IMR-90 (cell line): Measurements from ENCODE around the gene PRELP. TPM values are rescaled to one million over a fixed set of nuclear protein-coding genes. Genes with fewer than 3 reads are reported as not detected.

Experiments
- ATAC-seq: fragments of 200-7000 bp; cut with Tn5 transposase; 2 replicates; pipeline ENCODE4 v1.9.1; 2020; ENCODE audit warnings: low read depth, mild to moderate bottlenecking, moderate library complexity
- BruUV-seq: library from RNA; stranded (reverse); fragments of 400-500 nt; replicated peaks from 2 replicates; lab custom pipeline; 2021; lab: Mats Ljungman, UMichigan
- CTCF ChIA-PET: fragments of 300-600 bp; formaldehyde crosslinking; extraction: SDS; loops from one replicate; lab custom pipeline; 2021; ENCODE audit warnings: antibody characterized with exemption; lab: Yijun Ruan, JAX
- POLR2A ChIA-PET: fragments of 300-600 bp; sonication (Branson Sonifier 250); formaldehyde crosslinking; loops from one replicate; lab custom pipeline; 2022; ENCODE audit warnings: antibody characterized with exemption; ENCODE audit not compliant: unreplicated experiment; lab: Charles Lee
- DNase-seq: peaks from one replicate; pipeline ENCODE4 v3.0.0; 2013
- H2AFZ ChIP-seq: replicated peaks from 2 replicates; pipeline ENCODE3; 2013; ENCODE audit warnings: low read length, mild to moderate bottlenecking; ENCODE audit not compliant: poor library complexity
- H2AK5ac ChIP-seq: 2 replicates; pipeline ENCODE4 v1.6.1; 2013; ENCODE audit warnings: low read depth, low read length, inconsistent platforms
- H2AK9ac ChIP-seq: replicated peaks from 2 replicates; pipeline ENCODE3; 2013; ENCODE audit warnings: mild to moderate bottlenecking, low read depth, low read length, moderate library complexity; ENCODE audit not compliant: poor library complexity
- H2BK120ac ChIP-seq: 2 replicates; pipeline ENCODE4 v1.6.1; 2013; ENCODE audit warnings: low read depth, low read length, inconsistent platforms
- H2BK15ac ChIP-seq: 3 replicates; pipeline ENCODE4 v1.6.1; 2013; ENCODE audit warnings: low read depth, low read length, inconsistent platforms
- H2BK20ac ChIP-seq: 2 replicates; pipeline ENCODE4 v1.6.1; 2013; ENCODE audit warnings: low read depth, mild to moderate bottlenecking, inconsistent platforms, low read length, moderate library complexity
- H2BK5ac ChIP-seq: 2 replicates; pipeline ENCODE4 v1.6.1; 2013; ENCODE audit warnings: mild to moderate bottlenecking, low read depth, low read length, inconsistent platforms; ENCODE audit not compliant: poor library complexity, severe bottlenecking
- H3K14ac ChIP-seq: replicated peaks from 2 replicates; pipeline ENCODE4 v1.6.1; 2013; ENCODE audit warnings: low read depth, low read length, inconsistent platforms
- H3K18ac ChIP-seq: 2 replicates; pipeline ENCODE4 v1.6.1; 2013; ENCODE audit warnings: low read depth, low read length, control low read depth
- H3K23ac ChIP-seq: 2 replicates; pipeline ENCODE4 v1.6.1; 2013; ENCODE audit warnings: low read depth, low read length, inconsistent platforms
- H3K27ac ChIP-seq: 2 replicates; pipeline ENCODE4 v1.5.1; 2013; ENCODE audit warnings: mild to moderate bottlenecking, control low read depth, low read length; ENCODE audit not compliant: insufficient read depth
- H3K27me3 ChIP-seq: 2 replicates; pipeline ENCODE4 v1.6.1; 2013; ENCODE audit warnings: low read length; ENCODE audit not compliant: control insufficient read depth, insufficient read depth
- H3K36me3 ChIP-seq: 2 replicates; pipeline ENCODE4 v1.6.1; 2013; ENCODE audit warnings: low read length, mixed read lengths; ENCODE audit not compliant: control insufficient read depth, insufficient read depth
- H3K4ac ChIP-seq: 2 replicates; pipeline ENCODE4 v1.6.1; 2013; ENCODE audit warnings: low read depth, low read length, inconsistent platforms
- H3K4me1 ChIP-seq: 2 replicates; pipeline ENCODE4 v1.6.1; 2013; ENCODE audit warnings: low read length, mixed read lengths; ENCODE audit not compliant: control insufficient read depth, insufficient read depth
- H3K4me2 ChIP-seq: 2 replicates; pipeline ENCODE4 v1.6.1; 2013; ENCODE audit warnings: low read depth, mild to moderate bottlenecking, control low read depth, low read length, moderate library complexity
- H3K4me3 ChIP-seq: 2 replicates; pipeline ENCODE4 v1.5.1; 2013; ENCODE audit warnings: low read depth, mild to moderate bottlenecking, control low read depth, low read length, moderate library complexity; ENCODE audit not compliant: insufficient read depth
- H3K56ac ChIP-seq: 2 replicates; pipeline ENCODE4 v1.6.1; 2013; ENCODE audit warnings: low read length, inconsistent platforms; ENCODE audit not compliant: insufficient read depth; ENCODE audit errors: extremely low read depth
- H3K79me1 ChIP-seq, 2 experiments: 2 replicates each; pipeline ENCODE4 v1.6.1; 2013; ENCODE audit warnings: low read length in 2 of 2, inconsistent platforms in 1 of 2, low read depth in 1 of 2
- H3K9ac ChIP-seq: 2 replicates; pipeline ENCODE4 v1.6.1; 2013; ENCODE audit warnings: low read depth, low read length, control low read depth
- H3K9me1 ChIP-seq: 2 replicates; pipeline ENCODE4 v1.6.1; 2013; ENCODE audit warnings: low read length, inconsistent platforms; ENCODE audit not compliant: insufficient read depth
- H3K9me3 ChIP-seq: 2 replicates; pipeline ENCODE4 v1.6.1; 2013; ENCODE audit warnings: low read length; ENCODE audit not compliant: control insufficient read depth, insufficient read depth
- H4K20me1 ChIP-seq: 2 replicates; pipeline ENCODE4 v1.6.1; 2013; ENCODE audit warnings: low read length, inconsistent platforms; ENCODE audit not compliant: insufficient read depth
- H4K5ac ChIP-seq: 2 replicates; pipeline ENCODE4 v1.6.1; 2013; ENCODE audit warnings: mild to moderate bottlenecking, low read depth, low read length, control low read depth
- H4K8ac ChIP-seq, 2 experiments: 2 replicates each; pipeline ENCODE4 v1.6.1; 2013; ENCODE audit warnings: low read depth in 2 of 2, low read length in 2 of 2, control low read depth in 1 of 2, inconsistent platforms in 1 of 2
- H4K91ac ChIP-seq: 2 replicates; pipeline ENCODE4 v1.6.1; 2013; ENCODE audit warnings: low read depth, low read length, inconsistent platforms; ENCODE audit not compliant: insufficient read depth
- CHD1 ChIP-seq: IDR thresholded peaks from 2 replicates; pipeline ENCODE4 v1.6.1; 2012; ENCODE audit warnings: low read depth, low read length, improper control_type of control experiment
- FOS ChIP-seq: fragments of 150-350 bp; IDR thresholded peaks from 2 replicates; pipeline ENCODE4 v1.6.1; 2016; ENCODE audit warnings: low read depth, low read length
- NFE2L2 ChIP-seq: fragments of 150-350 bp; IDR thresholded peaks from 2 replicates; pipeline ENCODE4 v1.6.1; 2016; ENCODE audit warnings: low read depth, mild to moderate bottlenecking, low read length
- POLR2A ChIP-seq: IDR thresholded peaks from 2 replicates; pipeline ENCODE4 v1.6.1; 2012; ENCODE audit warnings: mild to moderate bottlenecking, low read depth, low read length
- RAD21 ChIP-seq: IDR thresholded peaks from 2 replicates; pipeline ENCODE4 v1.6.1; 2012; ENCODE audit warnings: low read length, improper control_type of control experiment
- RFX5 ChIP-seq: IDR thresholded peaks from 2 replicates; pipeline ENCODE4 v1.8.0; 2012; ENCODE audit warnings: low read depth, mild to moderate bottlenecking, low read length, moderate library complexity
- WGBS, 2 experiments: methylation state at CpG; one replicate each; pipeline versions ENCODE4 v1.1.5 to v1.1.7; 2013; ENCODE audit warnings: missing lambda C conversion rate in 2 of 2; ENCODE audit not compliant: insufficient read length in 1 of 2; ENCODE audit errors: extremely low coverage in 2 of 2; 5-methylcytosine and 5-hydroxymethylcytosine counted together
- dilution Hi-C: fragments of 300-500 bp; cut with HindIII; formaldehyde crosslinking; loops from one replicate; pipeline ENCODE4 v1.14.3; 2018; ENCODE audit warnings: low sequenced_read_pairs; ENCODE audit not compliant: unreplicated experiment
- in situ Hi-C: fragments of 300-500 bp; cut with MboI; formaldehyde crosslinking; loops from 3 replicates; pipeline ENCODE4 v1.14.3; 2019; ENCODE audit warnings: low sequenced_read_pairs, inconsistent platforms, mixed read lengths
- intact Hi-C: fragments of 100-400 bp; cut with micrococcal nuclease; formaldehyde crosslinking; loops from 2 replicates; pipeline ENCODE4 v1.10.0; 2022
- polyA plus RNA-seq, 3 experiments: library from polyadenylated mRNA; depleted of rRNA; stranded (reverse); fragments of >200 nt; gene quantifications; 2 replicates each; pipeline ENCODE4 v1.2.3, GENCODE V29; 2012; ENCODE audit warnings: low replicate concordance in 1 of 3
- total RNA-seq: library from RNA; depleted of rRNA; stranded (reverse); fragments of >200 nt; gene quantifications from 2 replicates; pipeline ENCODE4 v1.2.3, GENCODE V29; 2012
- TF ChIP-seq, protein P1 (sequence below): fragments of 150-350 bp; IDR thresholded peaks from 2 replicates; pipeline ENCODE4 v1.6.1; 2017; ENCODE audit warnings: mild to moderate bottlenecking, antibody characterized with exemption, low read length, low read depth

The PRELP gene
- total and polyA plus RNA-seq, 2 of the 4 experiments (the other 2 are of a cell fraction): 0.56 TPM; not detected in 1

DNA sequence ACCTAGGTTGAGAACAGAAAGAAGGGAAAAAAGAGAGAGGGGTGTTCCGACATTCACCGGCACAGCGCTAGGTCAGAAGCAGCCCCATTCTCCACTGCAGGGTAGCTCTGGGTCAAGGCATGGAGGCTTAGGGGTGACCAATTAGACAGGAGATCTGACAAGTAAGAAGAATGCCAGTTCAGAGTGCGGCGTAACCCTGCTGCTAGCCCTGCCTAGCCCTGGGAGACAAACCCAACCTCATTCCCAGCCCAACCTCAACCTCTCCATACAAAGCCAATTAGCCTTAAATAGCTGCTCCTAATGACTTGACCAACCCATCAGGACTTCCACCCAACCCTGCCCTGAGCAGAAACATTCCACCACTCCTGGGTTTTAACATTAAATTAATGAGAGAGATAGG, 3.4 kb downstream of the PRELP start (continued):
- TF ChIP-seq CHD1 (no peak), RFX5 (no peak), FOS (no peak), RAD21 (no peak), POLR2A (no peak)
- TF ChIP-seq, protein P1, sequence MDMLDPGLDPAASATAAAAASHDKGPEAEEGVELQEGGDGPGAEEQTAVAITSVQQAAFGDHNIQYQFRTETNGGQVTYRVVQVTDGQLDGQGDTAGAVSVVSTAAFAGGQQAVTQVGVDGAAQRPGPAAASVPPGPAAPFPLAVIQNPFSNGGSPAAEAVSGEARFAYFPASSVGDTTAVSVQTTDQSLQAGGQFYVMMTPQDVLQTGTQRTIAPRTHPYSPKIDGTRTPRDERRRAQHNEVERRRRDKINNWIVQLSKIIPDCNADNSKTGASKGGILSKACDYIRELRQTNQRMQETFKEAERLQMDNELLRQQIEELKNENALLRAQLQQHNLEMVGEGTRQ: no peak

DNA sequence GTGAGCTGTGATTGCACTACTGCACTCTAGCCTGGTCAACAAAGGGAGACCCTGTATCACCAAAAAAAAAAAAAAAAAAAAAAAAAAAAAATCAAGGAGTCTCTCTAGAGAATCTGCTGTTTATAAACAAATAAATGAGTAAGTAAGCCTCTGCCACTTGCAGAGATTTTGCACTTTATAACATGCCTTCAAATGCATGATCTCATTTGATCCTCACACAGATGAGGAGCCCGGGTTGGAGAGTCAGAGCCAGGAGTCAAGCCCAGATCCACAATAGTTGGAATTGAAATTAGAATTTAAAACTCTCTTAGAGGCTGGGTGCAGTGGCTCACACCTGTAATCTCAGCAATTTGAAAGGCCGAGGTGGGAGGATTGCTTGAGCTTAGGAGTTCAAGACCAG, 4.0 kb downstream of the PRELP start:
- Histone ChIP-seq H3K27ac (no peak overlapping the region; the same call in 1 of the 2 replicates), H2BK120ac (peak overlapping the region; percentile 36; the same call in 1 of the 2 replicates), H2BK20ac (0 out of 2 replicates have a peak overlapping the region, but pooled peaks have one; percentile 30), H4K8ac (peak overlapping the region in 1 of 2 experiments; percentile 73; a peak in 2 of 4 replicates), H3K18ac (peak overlapping the region; percentile 11; the same call in 1 of the 2 replicates), H2AK5ac (peak overlapping the region; percentile 94), H4K20me1 (no peaks in the 10 kb centered on the region), H3K4me1 (peaks cover 25% of the 10 kb centered on the region), H3K9me1 (peaks cover 12% of the 10 kb centered on the region), H4K5ac (no peak overlapping the region), H3K4ac (peak overlapping the region; percentile 85; the same call in 1 of the 2 replicates), H3K14ac (peak overlapping the region; percentile 20; the same call in 1 of the 2 replicates), H3K23ac (no peak overlapping the region), H4K91ac (no peak overlapping the region), H2AK9ac (no peak overlapping the region), H3K56ac (peak overlapping the region; percentile 44; the same call in 1 of the 2 replicates), H3K36me3 (no peaks in the 10 kb centered on the region), H2AFZ (no peak overlapping the region), H3K4me2 (no peak overlapping the region), H2BK5ac (no peak overlapping the region), H3K9me3 (no peaks in the 10 kb centered on the region), H3K4me3 (no peak overlapping the region), H3K27me3 (peaks cover 11% of the 10 kb centered on the region; the same call in 1 of the 2 replicates), H3K79me1 (no peaks in the 10 kb centered on the region; a peak in 1 of 4 replicates), H2BK15ac (no peak overlapping the region; the same call in 2 of the 3 replicates), H3K9ac (no peak overlapping the region)
- TF ChIP-seq NFE2L2: no peak
- TF ChIP-seq RAD21: no peak
- DNase-seq (peak; percentile 42), ATAC-seq (0 out of 2 replicates have a peak, but pooled peaks have one; percentile 7)
- WGBS, 2 experiments: no CpG with 5 or more reads among the region's 2 CpGs
- in situ Hi-C loops: no loop called here
- ChIA-PET POLR2A (no interaction called here), CTCF (no interaction called here)
- no TSS peak for BruUV-seq
- dilution Hi-C loops: no loop called here
- intact Hi-C loops: loop anchor here (5.0 to 10.0 kb wide), 2 partner anchors 77 to 445 kb away; no protein-coding TSS in a partner anchor
